CD8-positive, alpha-beta memory T cell (primary cell): ENCODE results near the gene TMEM144. TPM values are rescaled to one million over a fixed set of nuclear protein-coding genes. Genes with fewer than 3 reads are reported as not detected.

Experiments
- CTCF ChIA-PET: fragments of 350-600 bp; sonication (Branson Sonifier 250); formaldehyde crosslinking; loops from one replicate; lab custom pipeline; 2021; ENCODE audit warnings: antibody characterized with exemption; lab: Charles Lee
- POLR2A ChIA-PET: fragments of 350-600 bp; sonication (Branson Sonifier 250); formaldehyde crosslinking; loops from one replicate; lab custom pipeline; 2021; ENCODE audit warnings: antibody characterized with exemption; lab: Charles Lee
- DNase-seq, 5 donors: peaks; one replicate each; pipeline versions ENCODE4 v3.0.0 to v3.0.0-alpha.2; 2020 to 2022; ENCODE audit warnings: mixed read lengths in 1 of 5
- H3K27ac ChIP-seq: one replicate; pipeline ENCODE4 v1.7.0; 2013; ENCODE audit warnings: low read depth, mild to moderate bottlenecking, low read length, moderate library complexity
- H3K27me3 ChIP-seq: 2 replicates; pipeline ENCODE4 v1.7.0; 2013; ENCODE audit warnings: low read length, mild to moderate bottlenecking; ENCODE audit not compliant: insufficient read depth, poor library complexity, severe bottlenecking
- H3K36me3 ChIP-seq: 2 replicates; pipeline ENCODE4 v1.7.0; 2013; ENCODE audit warnings: mild to moderate bottlenecking, low read length, moderate library complexity; ENCODE audit not compliant: insufficient read depth
- H3K4me1 ChIP-seq: 2 replicates; pipeline ENCODE4 v1.7.0; 2013; ENCODE audit warnings: mild to moderate bottlenecking, low read length, moderate library complexity; ENCODE audit not compliant: insufficient read depth
- H3K4me3 ChIP-seq: 2 replicates; pipeline ENCODE4 v1.7.0; 2013; ENCODE audit warnings: mild to moderate bottlenecking, low read length
- H3K9me3 ChIP-seq: 2 replicates; pipeline ENCODE4 v1.7.0; 2013; ENCODE audit warnings: mild to moderate bottlenecking, low read length
- H3K27ac Mint-ChIP-seq, 8 donors: one replicate each; pipeline ENCODE4 v1.8.0; 2020 to 2021; ENCODE audit warnings: mixed read lengths in 8 of 8, mild to moderate bottlenecking in 6 of 8, inconsistent platforms in 3 of 8, moderate library complexity in 3 of 8
- H3K27me3 Mint-ChIP-seq, 2 donors: one replicate each; pipeline ENCODE4 v1.8.0; 2020 to 2021; ENCODE audit warnings: mixed read lengths in 2 of 2, mild to moderate bottlenecking in 1 of 2, moderate library complexity in 1 of 2
- H3K36me3 Mint-ChIP-seq, 3 donors: one replicate each; pipeline ENCODE4 v1.8.0; 2020 to 2021; ENCODE audit warnings: mixed read lengths in 3 of 3, inconsistent platforms in 1 of 3, mild to moderate bottlenecking in 1 of 3
- H3K4me1 Mint-ChIP-seq, 3 donors: one replicate each; pipeline ENCODE4 v1.8.0; 2020 to 2021; ENCODE audit warnings: mixed read lengths in 3 of 3, inconsistent platforms in 1 of 3, mild to moderate bottlenecking in 1 of 3
- H3K4me3 Mint-ChIP-seq, 7 donors: one replicate each; pipeline ENCODE4 v1.8.0; 2020 to 2021; ENCODE audit warnings: mixed read lengths in 7 of 7, mild to moderate bottlenecking in 6 of 7, moderate library complexity in 4 of 7, inconsistent platforms in 2 of 7
- H3K9me3 Mint-ChIP-seq, 5 donors: one replicate each; pipeline ENCODE4 v1.8.0; 2020 to 2022; ENCODE audit warnings: mixed read lengths in 5 of 5, mild to moderate bottlenecking in 3 of 5, moderate library complexity in 2 of 5, inconsistent platforms in 1 of 5
- polyA plus RNA-seq: library from polyadenylated mRNA; unstranded; fragments of 300-500 nt; fragmentation: Illumina TruSeq; gene quantifications from one replicate; pipeline ENCODE4 v1.2.3, GENCODE V29; 2021
- total RNA-seq, 2 experiments: library from RNA; stranded (reverse); gene quantifications; one replicate each; pipeline ENCODE4 v1.2.3, GENCODE V29; 2021

TMEM144 gene
- total and polyA plus RNA-seq, 3 experiments from 2014 or later = 0.07 TPM; not detected in 2

DNA sequence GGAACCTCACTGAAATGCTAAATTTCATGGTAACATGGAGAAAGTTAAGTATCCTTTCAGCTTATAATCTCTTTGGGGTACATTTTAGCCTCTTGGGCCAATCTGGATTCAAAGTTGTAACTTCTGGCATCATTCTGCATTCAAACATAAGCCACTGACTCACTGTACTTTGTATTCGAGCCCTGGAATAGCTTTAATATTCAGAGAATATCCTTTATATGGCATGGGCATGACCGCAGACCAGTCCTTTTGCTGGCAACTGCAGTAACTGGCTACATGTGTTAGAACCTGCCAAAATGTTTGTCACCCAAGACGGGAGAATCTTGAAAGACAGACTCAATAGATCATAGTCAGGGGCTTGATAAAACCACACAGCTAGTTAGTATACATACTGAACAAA lies 40.8 kb upstream of the TMEM144 start:
- no peak overlapping the region for H3K27ac Mint-ChIP-seq
- no peaks in the 10 kb centered on the region for H3K36me3 ChIP-seq
- POLR2A ChIA-PET = no interaction called here
- no peaks in the 10 kb centered on the region for H3K9me3 Mint-ChIP-seq
- no peak overlapping the region for H3K4me3 Mint-ChIP-seq
- H3K27me3 ChIP-seq = peaks cover 3% of the 10 kb centered on the region
- no peaks in the 10 kb centered on the region for H3K36me3 Mint-ChIP-seq
- H3K9me3 ChIP-seq = no peaks in the 10 kb centered on the region
- no peak for DNase-seq
- no peak overlapping the region for H3K27ac ChIP-seq
- H3K4me1 Mint-ChIP-seq = peaks cover 0 to 6% (median 0%) of the 10 kb centered on the region in 3 donors
- no peaks in the 10 kb centered on the region for H3K4me1 ChIP-seq
- CTCF ChIA-PET = no interaction called here
- H3K4me3 ChIP-seq = no peak overlapping the region
- H3K27me3 Mint-ChIP-seq = peaks cover 10 to 26% of the 10 kb centered on the region in 2 donors

DNA sequence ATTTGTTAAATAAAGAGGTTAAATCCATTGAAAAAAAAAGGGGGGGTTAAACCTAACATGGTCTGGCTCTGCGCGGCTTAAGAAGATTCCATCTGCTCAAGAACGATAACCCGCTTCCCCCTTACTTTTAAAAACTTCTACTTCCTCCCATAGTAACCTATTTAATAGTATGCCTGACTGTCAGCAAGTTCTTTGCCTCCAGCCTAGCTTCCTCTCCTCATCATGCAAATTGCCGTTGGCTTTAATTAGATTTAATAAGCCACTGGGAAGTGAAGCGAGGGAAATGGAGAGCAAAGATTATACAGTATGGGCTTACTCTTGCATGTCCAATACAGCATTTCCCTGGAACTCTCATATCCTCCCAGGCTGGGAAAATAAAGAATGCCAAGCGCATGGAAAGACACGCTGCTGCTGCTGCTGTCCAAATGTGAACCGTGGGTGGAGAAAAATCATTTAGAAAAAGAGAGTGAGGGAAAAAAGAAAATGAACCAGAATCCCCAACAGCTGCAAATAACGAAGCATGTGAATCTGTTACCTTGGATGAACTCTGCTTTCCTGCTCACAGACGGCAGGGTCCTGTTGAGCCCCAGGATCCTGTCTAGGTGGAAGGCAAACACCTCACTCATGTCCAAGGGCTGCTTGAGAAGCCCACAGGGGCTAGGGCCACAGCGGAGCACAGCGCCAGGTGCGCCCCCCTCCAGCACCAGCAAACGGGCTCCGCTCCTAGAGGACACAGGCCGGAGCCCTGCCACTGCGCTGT lies 40.2 kb upstream of the TMEM144 start:
- peaks cover 0 to 6% (median 0%) of the 10 kb centered on the region in 3 donors for H3K4me1 Mint-ChIP-seq
- CTCF ChIA-PET = no interaction called here
- no peak for DNase-seq
- no peaks in the 10 kb centered on the region for H3K9me3 Mint-ChIP-seq
- POLR2A ChIA-PET = no interaction called here
- Histone ChIP-seq H3K4me3 (no peak overlapping the region), H3K27me3 (peaks cover 3% of the 10 kb centered on the region), H3K27ac (no peak overlapping the region), H3K9me3 (no peaks in the 10 kb centered on the region), H3K4me1 (no peaks in the 10 kb centered on the region), H3K36me3 (no peaks in the 10 kb centered on the region)
- no peak overlapping the region for H3K27ac Mint-ChIP-seq
- peaks cover 10 to 26% of the 10 kb centered on the region in 2 donors for H3K27me3 Mint-ChIP-seq
- no peaks in the 10 kb centered on the region for H3K36me3 Mint-ChIP-seq
- H3K4me3 Mint-ChIP-seq = no peak overlapping the region

DNA sequence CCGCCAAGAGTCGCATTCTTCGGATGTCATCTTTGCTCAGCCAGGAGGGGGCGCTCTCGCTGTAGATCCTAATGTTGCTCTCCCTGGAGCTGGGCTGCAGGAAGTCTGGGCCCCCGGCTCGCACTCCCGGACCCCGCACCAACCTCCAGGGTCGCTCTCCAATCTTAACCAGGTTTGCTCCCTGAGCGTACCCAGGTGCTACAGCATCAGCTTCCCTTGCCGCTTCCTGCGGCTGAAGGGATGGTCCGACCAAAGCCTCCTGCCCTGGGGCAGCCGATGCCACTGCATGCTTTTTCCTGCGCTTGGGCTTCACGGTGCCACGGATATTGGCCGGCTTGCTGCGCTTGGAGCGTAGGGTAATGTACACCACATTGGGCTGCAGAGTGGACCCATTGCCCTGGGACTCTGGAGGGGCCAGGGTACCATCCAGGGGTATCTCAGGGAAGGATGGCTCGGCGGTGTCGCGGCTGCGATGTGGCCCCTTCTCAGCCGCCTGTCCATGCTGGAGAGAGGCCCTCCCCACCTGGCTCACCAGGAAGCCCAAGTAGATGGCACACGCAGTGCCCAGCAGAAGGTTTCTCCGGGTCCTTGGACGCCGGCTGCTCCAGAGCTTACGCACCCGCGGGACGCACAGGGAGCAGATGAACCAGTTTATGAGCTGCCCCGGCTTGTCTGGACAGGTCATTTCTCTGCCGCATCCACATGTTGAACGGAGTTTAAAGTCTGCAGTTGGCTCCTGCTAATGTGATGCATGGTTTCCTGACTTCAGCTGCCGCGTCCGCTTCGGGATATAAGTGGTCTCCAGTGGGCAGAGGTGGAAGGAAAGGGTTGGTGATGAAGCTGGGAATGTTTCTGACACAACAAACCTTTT lies 39.4 kb upstream of the TMEM144 start:
- Mint-ChIP-seq H3K27ac (no peak overlapping the region), H3K4me1 (peaks cover 0 to 6% (median 0%) of the 10 kb centered on the region in 3 donors), H3K27me3 (peaks cover 10 to 26% of the 10 kb centered on the region in 2 donors), H3K9me3 (no peaks in the 10 kb centered on the region), H3K4me3 (no peak overlapping the region), H3K36me3 (no peaks in the 10 kb centered on the region)
- Histone ChIP-seq H3K4me3 (no peak overlapping the region), H3K27ac (no peak overlapping the region), H3K36me3 (no peaks in the 10 kb centered on the region), H3K4me1 (no peaks in the 10 kb centered on the region), H3K27me3 (peaks cover 3% of the 10 kb centered on the region), H3K9me3 (no peaks in the 10 kb centered on the region)
- CTCF ChIA-PET = no interaction called here
- POLR2A ChIA-PET = no interaction called here
- peak in 1 of 5 donors; percentile 39 for DNase-seq

DNA sequence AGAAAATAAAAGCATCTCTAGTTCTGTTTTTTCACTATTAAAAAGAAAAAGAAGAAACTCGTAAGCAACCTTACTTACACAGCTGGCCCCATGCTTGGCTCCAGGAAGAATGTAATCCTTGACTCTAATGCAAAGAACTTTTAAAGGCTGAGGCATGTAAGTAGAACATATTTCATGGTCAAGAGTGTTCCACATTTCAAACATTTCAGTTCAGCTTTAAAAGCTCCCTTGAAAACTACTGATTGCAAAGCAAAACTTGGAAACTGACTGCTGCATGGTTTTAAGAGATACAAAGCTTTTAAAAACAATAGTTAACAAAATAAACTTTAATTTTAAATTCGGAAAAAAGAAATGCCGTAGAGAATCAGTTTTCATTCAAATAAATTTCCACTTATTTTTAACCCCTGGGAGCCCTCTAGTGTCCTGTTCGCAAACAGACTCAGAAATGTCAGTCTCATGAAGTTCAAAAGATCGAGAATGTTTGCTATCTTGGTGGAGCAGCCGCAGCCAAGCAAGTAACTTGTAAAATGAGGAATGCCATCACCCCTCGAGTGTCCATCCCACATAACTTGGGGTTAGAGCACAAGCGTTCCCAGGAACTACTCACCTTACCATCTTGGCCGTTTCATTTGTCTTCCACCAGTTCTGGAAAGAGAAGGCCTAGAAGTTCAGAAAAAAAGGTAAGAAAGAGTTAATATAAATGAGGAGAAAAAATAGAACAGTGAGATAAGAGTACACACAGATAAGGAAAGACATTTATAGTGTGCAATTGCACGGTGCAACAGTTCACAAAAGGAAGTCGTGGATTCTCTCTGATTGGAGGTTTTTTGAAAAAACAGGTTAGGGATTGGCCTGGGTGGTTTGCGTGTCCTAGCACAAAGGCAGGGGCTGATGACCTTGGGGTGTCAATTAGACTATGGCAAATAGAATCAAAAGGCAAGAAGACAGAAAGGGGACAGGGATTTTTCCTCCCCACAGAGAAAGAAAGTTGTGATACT lies 37.7 kb upstream of the TMEM144 start, which contains the start of gene GASK1B:
GASK1B (minus strand) TSS at position 765 of the 998 bp plus-strand sequence. CDS start 1,650 bp downstream, outside the sequence.
- H3K4me3 Mint-ChIP-seq = no peak within 1 kb of the TSS

DNA sequence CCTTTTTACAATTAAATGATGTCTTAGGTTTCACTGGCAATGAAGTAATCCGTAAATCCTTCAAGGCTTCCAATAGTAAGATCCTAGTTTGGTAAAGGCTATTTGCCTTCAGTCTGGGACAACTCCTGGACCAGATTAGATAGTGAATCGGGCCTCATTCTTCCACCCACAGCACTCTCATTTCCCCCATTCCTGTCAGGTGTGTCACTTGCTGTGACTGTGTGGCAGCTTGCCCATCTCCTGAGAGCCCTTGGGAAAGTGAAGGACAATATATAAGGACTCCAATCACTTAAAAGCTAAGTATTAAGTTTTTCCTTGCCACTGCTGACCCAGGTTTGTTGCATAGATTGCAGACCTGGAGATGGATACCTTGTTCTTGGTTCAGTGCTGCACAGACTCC lies 34.2 kb upstream of the TMEM144 start:
- Mint-ChIP-seq H3K9me3 (no peaks in the 10 kb centered on the region), H3K27ac (no peak overlapping the region), H3K4me1 (peaks cover 0 to 3% (median 0%) of the 10 kb centered on the region in 3 donors), H3K4me3 (no peak overlapping the region), H3K36me3 (no peaks in the 10 kb centered on the region), H3K27me3 (peaks cover 5 to 10% of the 10 kb centered on the region in 2 donors)
- Histone ChIP-seq H3K27ac (no peak overlapping the region), H3K4me3 (no peak overlapping the region), H3K9me3 (no peaks in the 10 kb centered on the region), H3K4me1 (no peaks in the 10 kb centered on the region), H3K27me3 (peaks cover 3% of the 10 kb centered on the region), H3K36me3 (no peaks in the 10 kb centered on the region)
- ChIA-PET CTCF (no interaction called here), POLR2A (no interaction called here)
- DNase-seq = no peak

More for the DNA sequence above, 37.7 kb upstream of the TMEM144 start, which contains the start of gene GASK1B:
- Mint-ChIP-seq H3K9me3 (no peaks in the 10 kb centered on the region), H3K27ac (no peak within 1 kb of the TSS), H3K27me3 (peaks cover 10 to 26% of the 10 kb centered on the region in 2 donors), H3K4me1 (peaks cover 0 to 6% (median 0%) of the 10 kb centered on the region in 3 donors), H3K36me3 (no peaks in the 10 kb centered on the region)
- CTCF ChIA-PET = no interaction called here
- no peaks in the 10 kb centered on the region for H3K36me3 ChIP-seq
- no peak within 1 kb of the TSS for H3K4me3 ChIP-seq
- no peaks in the 10 kb centered on the region for H3K4me1 ChIP-seq
- no peak within 1 kb of the TSS for H3K27ac ChIP-seq
- POLR2A ChIA-PET = no interaction called here
- DNase-seq = no peak
- no peaks in the 10 kb centered on the region for H3K9me3 ChIP-seq
- H3K27me3 ChIP-seq = peaks cover 3% of the 10 kb centered on the region

DNA sequence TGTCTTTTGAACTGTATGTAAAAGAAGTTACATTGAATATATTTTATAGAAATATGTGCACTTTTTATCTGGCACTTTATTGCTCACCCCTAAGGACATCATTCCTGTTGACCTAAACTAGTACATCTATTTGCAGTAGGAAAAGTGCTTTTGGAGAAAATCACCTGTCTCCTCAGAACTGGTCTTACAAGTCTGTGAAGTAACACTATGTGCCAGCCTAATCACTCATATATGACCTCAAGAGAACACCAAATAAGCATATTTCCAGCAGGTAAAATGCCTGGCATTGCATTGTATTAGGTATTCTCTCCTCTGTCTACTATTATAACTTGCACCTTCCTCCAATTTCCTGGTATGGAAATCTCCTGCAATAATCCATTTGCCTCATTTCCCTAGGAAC lies 33.5 kb upstream of the TMEM144 start:
- no peaks in the 10 kb centered on the region for H3K36me3 Mint-ChIP-seq
- H3K9me3 Mint-ChIP-seq = no peaks in the 10 kb centered on the region
- H3K27ac Mint-ChIP-seq = no peak overlapping the region
- Histone ChIP-seq H3K9me3 (no peaks in the 10 kb centered on the region), H3K36me3 (no peaks in the 10 kb centered on the region), H3K4me1 (no peaks in the 10 kb centered on the region), H3K27ac (no peak overlapping the region), H3K27me3 (peaks cover 3% of the 10 kb centered on the region), H3K4me3 (no peak overlapping the region)
- H3K4me3 Mint-ChIP-seq = no peak overlapping the region
- no peak for DNase-seq
- POLR2A ChIA-PET = no interaction called here
- peaks cover 5 to 10% of the 10 kb centered on the region in 2 donors for H3K27me3 Mint-ChIP-seq
- peaks cover 0 to 3% (median 0%) of the 10 kb centered on the region in 3 donors for H3K4me1 Mint-ChIP-seq
- CTCF ChIA-PET = no interaction called here

DNA sequence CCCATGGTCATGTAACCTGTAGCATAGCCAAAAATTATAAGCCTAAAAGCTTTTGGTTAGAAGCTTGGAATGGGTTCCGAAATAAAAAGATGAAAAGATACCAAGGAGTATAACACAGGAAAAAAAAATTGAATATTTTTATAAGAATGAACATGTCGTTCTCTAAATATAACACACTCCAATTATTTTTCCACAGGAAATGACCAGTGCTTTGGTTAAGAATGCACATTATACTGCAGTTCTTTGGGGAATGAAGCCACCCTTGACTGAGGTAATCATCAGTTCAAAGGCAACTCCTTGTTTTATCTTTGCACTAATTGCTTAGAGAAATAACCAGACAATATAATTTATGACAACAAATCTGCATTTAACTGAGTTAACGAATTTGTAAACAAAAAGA lies 30.8 kb upstream of the TMEM144 start:
- Histone ChIP-seq H3K9me3 (no peaks in the 10 kb centered on the region), H3K27ac (no peak overlapping the region), H3K36me3 (no peaks in the 10 kb centered on the region), H3K4me1 (no peaks in the 10 kb centered on the region), H3K27me3 (no peaks in the 10 kb centered on the region), H3K4me3 (no peak overlapping the region)
- no peaks in the 10 kb centered on the region for H3K4me1 Mint-ChIP-seq
- H3K27me3 Mint-ChIP-seq = no peaks in the 10 kb centered on the region
- no peak overlapping the region for H3K4me3 Mint-ChIP-seq
- ChIA-PET POLR2A (no interaction called here), CTCF (no interaction called here)
- H3K36me3 Mint-ChIP-seq = no peaks in the 10 kb centered on the region
- no peak for DNase-seq
- peaks cover 0 to 2% (median 0%) of the 10 kb centered on the region in 5 donors for H3K9me3 Mint-ChIP-seq
- H3K27ac Mint-ChIP-seq = no peak overlapping the region
